H9 (cell line): ENCODE results near the gene FTO. TPM values are rescaled to one million over a fixed set of nuclear protein-coding genes. Genes with fewer than 3 reads are reported as not detected.

ENCODE experiments used
- DNase-seq: peaks from one replicate; pipeline ENCODE4 v3.0.0-alpha.2; 2017
- H2AFZ ChIP-seq: one replicate; pipeline ENCODE4 v1.6.1; 2013; ENCODE audit warnings: mild to moderate bottlenecking, low read length, control low read depth, moderate library complexity
- H2AK5ac ChIP-seq: 2 replicates; pipeline ENCODE4 v1.6.1; 2013; ENCODE audit warnings: low read length, control low read depth, mixed read lengths; ENCODE audit not compliant: insufficient read length
- H2BK120ac ChIP-seq: one replicate; pipeline ENCODE4 v1.6.1; 2013; ENCODE audit warnings: low read depth, mild to moderate bottlenecking, low read length, control low read depth, inconsistent platforms; ENCODE audit not compliant: poor library complexity, severe bottlenecking
- H2BK12ac ChIP-seq: 2 replicates; pipeline ENCODE4 v1.6.1; 2013; ENCODE audit warnings: low read length, control low read depth, mixed read lengths, low read depth; ENCODE audit not compliant: insufficient read length
- H2BK15ac ChIP-seq: 2 replicates; pipeline ENCODE4 v1.6.1; 2013; ENCODE audit warnings: low read depth, low read length, control low read depth
- H2BK20ac ChIP-seq: one replicate; pipeline ENCODE4 v1.6.1; 2013; ENCODE audit warnings: low read depth, mild to moderate bottlenecking, low read length, control low read depth, inconsistent platforms; ENCODE audit not compliant: poor library complexity, severe bottlenecking
- H2BK5ac ChIP-seq: 2 replicates; pipeline ENCODE4 v1.6.1; 2013; ENCODE audit warnings: low read length, control low read depth, mixed read lengths; ENCODE audit not compliant: insufficient read length
- H3K14ac ChIP-seq: 2 replicates; pipeline ENCODE4 v1.6.1; 2013; ENCODE audit warnings: low read length, control low read depth; ENCODE audit not compliant: insufficient read depth
- H3K18ac ChIP-seq: 2 replicates; pipeline ENCODE4 v1.6.1; 2013; ENCODE audit warnings: low read depth, mild to moderate bottlenecking, mixed read lengths, low read length, control low read depth; ENCODE audit not compliant: insufficient read length
- H3K23ac ChIP-seq: 2 replicates; pipeline ENCODE4 v1.6.1; 2013; ENCODE audit warnings: low read length, control low read depth, mixed read lengths, low read depth; ENCODE audit not compliant: insufficient read length
- H3K23me2 ChIP-seq: 2 replicates; pipeline ENCODE4 v1.6.1; 2013; ENCODE audit warnings: low read depth, mild to moderate bottlenecking, mixed read lengths, low read length, control low read depth; ENCODE audit not compliant: insufficient read length, poor library complexity, severe bottlenecking
- H3K27ac ChIP-seq: 2 replicates; pipeline ENCODE4 v1.5.1; 2013; ENCODE audit warnings: low read length, control low read depth, mixed read lengths, low read depth; ENCODE audit not compliant: insufficient read length
- H3K27me3 ChIP-seq: 2 replicates; pipeline ENCODE4 v1.6.1; 2013; ENCODE audit warnings: low read length, control low read depth, inconsistent platforms; ENCODE audit not compliant: insufficient read depth
- H3K4ac ChIP-seq: 2 replicates; pipeline ENCODE4 v1.6.1; 2013; ENCODE audit warnings: low read depth, mild to moderate bottlenecking, control low read depth, inconsistent platforms, low read length, moderate library complexity
- H3K4me1 ChIP-seq: 2 replicates; pipeline ENCODE4 v1.6.1; 2013; ENCODE audit warnings: low read length, control low read depth, inconsistent platforms; ENCODE audit not compliant: insufficient read depth
- H3K4me2 ChIP-seq: 2 replicates; pipeline ENCODE4 v1.6.1; 2013; ENCODE audit warnings: low read length, control low read depth, mixed read lengths; ENCODE audit not compliant: insufficient read length, insufficient read depth
- H3K56ac ChIP-seq: 2 replicates; pipeline ENCODE4 v1.6.1; 2013; ENCODE audit warnings: low read depth, mild to moderate bottlenecking, mixed read lengths, low read length, control low read depth; ENCODE audit not compliant: insufficient read length
- H3K79me1 ChIP-seq: 2 replicates; pipeline ENCODE4 v1.6.1; 2013; ENCODE audit warnings: low read depth, mild to moderate bottlenecking, moderate library complexity, low read length, control low read depth, inconsistent platforms; ENCODE audit not compliant: insufficient read depth, poor library complexity, severe bottlenecking
- H3K79me2 ChIP-seq: 2 replicates; pipeline ENCODE4 v1.6.1; 2013; ENCODE audit warnings: low read length, control low read depth, inconsistent platforms; ENCODE audit not compliant: insufficient read depth
- H3K9ac ChIP-seq: 2 replicates; pipeline ENCODE4 v1.6.1; 2013; ENCODE audit warnings: low read length, control low read depth, mixed read lengths; ENCODE audit not compliant: insufficient read length; ENCODE audit errors: extremely low read depth
- H3K9me3 ChIP-seq: one replicate; pipeline ENCODE4 v1.6.1; 2013; ENCODE audit warnings: low read depth, low read length, inconsistent platforms; ENCODE audit not compliant: control insufficient read depth
- H3T11ph ChIP-seq: one replicate; pipeline ENCODE4 v1.6.1; 2013; ENCODE audit warnings: mild to moderate bottlenecking, low read length, control low read depth, inconsistent platforms
- H4K20me1 ChIP-seq: one replicate; pipeline ENCODE4 v1.6.1; 2013; ENCODE audit not compliant: control insufficient read depth, insufficient read length, insufficient read depth
- H4K5ac ChIP-seq: 2 replicates; pipeline ENCODE4 v1.6.1; 2013; ENCODE audit warnings: low read depth, mild to moderate bottlenecking, mixed read lengths, low read length, control low read depth; ENCODE audit not compliant: insufficient read length
- H4K8ac ChIP-seq: replicated peaks from 2 replicates; pipeline ENCODE4 v1.6.1; 2013; ENCODE audit warnings: low read length, control low read depth, mixed read lengths, low read depth; ENCODE audit not compliant: insufficient read length
- H4K91ac ChIP-seq: 2 replicates; pipeline ENCODE4 v1.6.1; 2013; ENCODE audit warnings: low read depth, mild to moderate bottlenecking, moderate library complexity, mixed read lengths, low read length, control low read depth; ENCODE audit not compliant: insufficient read length
- H3K27ac Mint-ChIP-seq, 3 experiments: 2 replicates in 2 of 3; 3 replicates in 1 of 3; pipeline ENCODE4 v1.8.0; 2020 to 2021; ENCODE audit warnings: mixed read lengths in 3 of 3, mild to moderate bottlenecking in 1 of 3, moderate library complexity in 1 of 3
- H3K27me3 Mint-ChIP-seq: 2 replicates; pipeline ENCODE4 v1.8.0; 2021; ENCODE audit warnings: low read depth, mild to moderate bottlenecking, moderate library complexity, mixed read lengths
- H3K36me3 Mint-ChIP-seq, 3 experiments: 2 replicates in 2 of 3; 3 replicates in 1 of 3; pipeline ENCODE4 v1.8.0; 2020 to 2021; ENCODE audit warnings: low read depth in 3 of 3, mixed read lengths in 3 of 3; ENCODE audit not compliant: insufficient read depth in 1 of 3
- H3K4me1 Mint-ChIP-seq, 2 experiments: 2 replicates each; pipeline ENCODE4 v1.8.0; 2020; ENCODE audit warnings: mixed read lengths in 2 of 2
- H3K4me3 Mint-ChIP-seq, 2 experiments: 2 replicates in 1 of 2; 3 replicates in 1 of 2; pipeline ENCODE4 v1.8.0; 2020 to 2021; ENCODE audit warnings: mild to moderate bottlenecking in 2 of 2, mixed read lengths in 2 of 2, moderate library complexity in 1 of 2
- H3K9me3 Mint-ChIP-seq, 2 experiments: 2 replicates in 1 of 2; 3 replicates in 1 of 2; pipeline ENCODE4 v1.8.0; 2020; ENCODE audit warnings: mild to moderate bottlenecking in 2 of 2, mixed read lengths in 2 of 2, moderate library complexity in 1 of 2
- WGBS: extraction: QIAGEN DNeasy Blood & Tissue Kit; methylation state at CpG from one replicate; pipeline ENCODE4 v1.1.7; 2013; ENCODE audit warnings: missing lambda C conversion rate, low lambda C conversion rate, mixed read lengths; ENCODE audit not compliant: insufficient read length; ENCODE audit errors: extremely low coverage; 5-methylcytosine and 5-hydroxymethylcytosine counted together
- total RNA-seq: library from RNA; stranded (reverse); gene quantifications from 2 replicates; pipeline ENCODE4 v1.2.1, GENCODE V29; 2021
- TF ChIP-seq, protein P1 (sequence below): fragments of 200-600 bp; sonication (generic); conservative IDR thresholded peaks from 3 replicates; pipeline ENCODE4 v1.8.0; 2021; ENCODE audit warnings: antibody characterized with exemption, mild to moderate bottlenecking

The FTO gene
- total RNA-seq, 1 experiment from 2014 or later: 67.9 TPM

DNA sequence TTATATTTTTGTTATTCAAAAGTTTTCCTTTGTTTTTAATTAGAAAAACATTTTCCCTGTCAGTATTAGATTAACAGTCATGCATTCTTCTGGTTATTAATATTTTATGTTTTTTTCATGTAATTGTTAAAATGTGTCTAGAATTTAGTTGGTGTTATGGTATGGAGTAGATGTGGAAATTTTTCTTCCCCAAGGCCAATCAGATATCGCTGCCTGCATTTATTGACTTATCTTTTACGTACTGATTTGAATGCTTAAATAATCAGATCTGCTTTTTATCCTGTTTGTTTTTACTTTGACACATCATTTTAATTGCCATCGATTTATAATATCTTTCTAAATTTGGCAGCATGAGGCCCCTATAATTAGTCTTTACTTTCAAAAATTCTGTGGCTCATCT, 13.6 kb downstream of the FTO start:
- no peaks in the 10 kb centered on the region for H3K9me3 ChIP-seq
- no peak overlapping the region for H2BK120ac ChIP-seq
- H3K23me2 ChIP-seq: no peaks in the 10 kb centered on the region
- no peak overlapping the region for H3K56ac ChIP-seq
- Mint-ChIP-seq H3K9me3 (no peaks in the 10 kb centered on the region), H3K27ac (no peak overlapping the region), H3K27me3 (no peaks in the 10 kb centered on the region), H3K4me3 (no peak overlapping the region), H3K36me3 (no peaks in the 10 kb centered on the region), H3K4me1 (peaks cover 10 to 11% of the 10 kb centered on the region in 2 experiments)
- H3K14ac ChIP-seq: no peak overlapping the region
- H2BK15ac ChIP-seq: no peak overlapping the region
- H2BK20ac ChIP-seq: no peak overlapping the region
- H2AK5ac ChIP-seq: no peak overlapping the region
- H3K18ac ChIP-seq: no peak overlapping the region
- H3K79me2 ChIP-seq: no peaks in the 10 kb centered on the region; the same call in 1 of the 2 replicates
- no peaks in the 10 kb centered on the region for H3K79me1 ChIP-seq
- H3K4me1 ChIP-seq: peaks cover 3% of the 10 kb centered on the region; the same call in 1 of the 2 replicates
- no peak overlapping the region for H2BK5ac ChIP-seq
- no peak overlapping the region for H2BK12ac ChIP-seq
- no peak overlapping the region for H3T11ph ChIP-seq
- H3K23ac ChIP-seq: no peak overlapping the region
- no peak overlapping the region for H3K4me2 ChIP-seq
- WGBS: no CpG with 5 or more reads among the region's 3 CpGs
- H3K9ac ChIP-seq: no peak overlapping the region
- no peak overlapping the region for H4K91ac ChIP-seq
- H4K5ac ChIP-seq: no peak overlapping the region
- DNase-seq: no peak
- no peak overlapping the region for H2AFZ ChIP-seq
- TF ChIP-seq, protein P1, sequence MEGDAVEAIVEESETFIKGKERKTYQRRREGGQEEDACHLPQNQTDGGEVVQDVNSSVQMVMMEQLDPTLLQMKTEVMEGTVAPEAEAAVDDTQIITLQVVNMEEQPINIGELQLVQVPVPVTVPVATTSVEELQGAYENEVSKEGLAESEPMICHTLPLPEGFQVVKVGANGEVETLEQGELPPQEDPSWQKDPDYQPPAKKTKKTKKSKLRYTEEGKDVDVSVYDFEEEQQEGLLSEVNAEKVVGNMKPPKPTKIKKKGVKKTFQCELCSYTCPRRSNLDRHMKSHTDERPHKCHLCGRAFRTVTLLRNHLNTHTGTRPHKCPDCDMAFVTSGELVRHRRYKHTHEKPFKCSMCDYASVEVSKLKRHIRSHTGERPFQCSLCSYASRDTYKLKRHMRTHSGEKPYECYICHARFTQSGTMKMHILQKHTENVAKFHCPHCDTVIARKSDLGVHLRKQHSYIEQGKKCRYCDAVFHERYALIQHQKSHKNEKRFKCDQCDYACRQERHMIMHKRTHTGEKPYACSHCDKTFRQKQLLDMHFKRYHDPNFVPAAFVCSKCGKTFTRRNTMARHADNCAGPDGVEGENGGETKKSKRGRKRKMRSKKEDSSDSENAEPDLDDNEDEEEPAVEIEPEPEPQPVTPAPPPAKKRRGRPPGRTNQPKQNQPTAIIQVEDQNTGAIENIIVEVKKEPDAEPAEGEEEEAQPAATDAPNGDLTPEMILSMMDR: no peak
- H4K8ac ChIP-seq: no peak overlapping the region
- H4K20me1 ChIP-seq: no peaks in the 10 kb centered on the region
- no peak overlapping the region for H3K27ac ChIP-seq
- H3K4ac ChIP-seq: no peak overlapping the region
- H3K27me3 ChIP-seq: no peaks in the 10 kb centered on the region
